Kidney (tissue), 14 donors: ENCODE measurements around the gene LMO1. TPM values are rescaled to one million over a fixed set of nuclear protein-coding genes. Genes with fewer than 3 reads are reported as not detected.

Experiments used
- DNase-seq, 5 donors: peaks; one replicate each; pipeline ENCODE4 v3.0.0-alpha.2; 2013 to 2020
- FAIRE-seq: peaks from 2 replicates; lab custom pipeline; 2012; peaks lifted over from hg19 to GRCh38; lab: Jason Lieb, UNC
- H3K27ac ChIP-seq, 2 donors: one replicate each; pipeline ENCODE4 v1.7.0; 2013; ENCODE audit warnings: low read depth in 2 of 2, low read length in 2 of 2, inconsistent platforms in 1 of 2
- H3K27me3 ChIP-seq: one replicate; pipeline ENCODE4 v1.7.1; 2013; ENCODE audit warnings: low read length, inconsistent platforms; ENCODE audit not compliant: control insufficient read depth, insufficient read depth
- H3K36me3 ChIP-seq, 3 donors: one replicate each; pipeline versions ENCODE4 v1.7.0 to v1.7.1; 2013; ENCODE audit warnings: low read length in 3 of 3, control low read depth in 1 of 3, inconsistent platforms in 1 of 3; ENCODE audit not compliant: insufficient read depth in 3 of 3, control insufficient read depth in 2 of 3
- H3K4me1 ChIP-seq, 3 donors: one replicate each; pipeline versions ENCODE4 v1.7.0 to v1.7.1; 2013; ENCODE audit warnings: low read length in 3 of 3, inconsistent platforms in 1 of 3, low read depth in 1 of 3; ENCODE audit not compliant: control insufficient read depth in 2 of 3, insufficient read depth in 2 of 3
- H3K4me3 ChIP-seq, 3 donors: one replicate each; pipeline versions ENCODE4 v1.7.0 to v1.8.1; 2013; ENCODE audit warnings: low read length in 3 of 3, control low read depth in 1 of 3, inconsistent platforms in 1 of 3
- H3K9ac ChIP-seq, 3 donors: one replicate each; pipeline versions ENCODE4 v1.7.0 to v1.7.1; 2013; ENCODE audit warnings: low read length in 3 of 3, control low read depth in 1 of 3, inconsistent platforms in 1 of 3
- H3K9me3 ChIP-seq, 3 donors: one replicate each; pipeline versions ENCODE4 v1.7.0 to v1.7.1; 2013; ENCODE audit warnings: low read length in 3 of 3, control low read depth in 1 of 3, inconsistent platforms in 1 of 3; ENCODE audit not compliant: control insufficient read depth in 2 of 3, insufficient read depth in 1 of 3
- CTCF ChIP-seq: IDR thresholded peaks from 3 replicates; pipeline ENCODE4 v1.5.1; 2012; ENCODE audit warnings: mild to moderate bottlenecking, moderate library complexity, borderline replicate concordance; ENCODE audit not compliant: insufficient read depth; ENCODE audit errors: extremely low read depth
- intact Hi-C: fragments of 100-400 bp; cut with DNase I; formaldehyde crosslinking; loops from one replicate; pipeline ENCODE4 v1.11.1; 2022
- polyA plus RNA-seq: library from polyadenylated mRNA; stranded (reverse); fragments of 350-450 nt; fragmentation: Illumina TruSeq; extraction: RNeasy Lipid Tissue Mini Kit (QIAGEN cat#74804); gene quantifications from one replicate; pipeline ENCODE4 v1.2.3, GENCODE V29; 2014; ENCODE audit warnings: low read depth, low replicate concordance; ENCODE audit not compliant: insufficient read depth
- total RNA-seq: library from RNA; stranded (reverse); fragmentation: NEBNext Ultra II Directional; extraction: Animal tissue kit (Norgen Biotek cat#: 25700); gene quantifications from one replicate; pipeline ENCODE4 v1.2.1, GENCODE V29; 2021
- donor health status: control.
- donor health status: control.
- donor health status: control.
- donor health status: control.
- donor health status: control.
- donor health status: DM: yes; HTN: yes; CAD: no.
- donor health status: Normal renal cell carcinoma (clear cell type).

LMO1 gene
- total and polyA plus RNA-seq, 2 donors from 2014 or later, result 0.95 TPM; not detected in 1

- Histone ChIP-seq H3K4me3 (no peak overlapping the region), H3K9ac (no peak overlapping the region), H3K4me1 (no peaks in the 10 kb centered on the region), H3K27me3 (no peaks in the 10 kb centered on the region), H3K36me3 (no peaks in the 10 kb centered on the region), H3K9me3 (no peaks in the 10 kb centered on the region), H3K27ac (no peak overlapping the region)
- peak in 1 of 5 donors; percentile 45 for DNase-seq
- intact Hi-C loops, result no loop called here
- FAIRE-seq, result no peak
- TF ChIP-seq CTCF, result no peak
These were observed 30.6 kb downstream of the LMO1 start for GRCh38 chr11:8232849-8233606.

GRCh38 chr11:8232414-8232813 lies 31.3 kb downstream of the LMO1 start:
- intact Hi-C loops, result no loop called here
- no peaks in the 10 kb centered on the region for H3K9me3 ChIP-seq
- H3K9ac ChIP-seq, result no peak overlapping the region
- H3K27me3 ChIP-seq, result no peaks in the 10 kb centered on the region
- no peaks in the 10 kb centered on the region for H3K4me1 ChIP-seq
- TF ChIP-seq CTCF, result no peak
- DNase-seq (peak in 2 of 5 donors; percentile 37 to 44), FAIRE-seq (no peak)
- H3K4me3 ChIP-seq, result no peak overlapping the region
- H3K27ac ChIP-seq, result no peak overlapping the region
- H3K36me3 ChIP-seq, result no peaks in the 10 kb centered on the region

GRCh38 chr11:8231979-8232378 lies 31.7 kb downstream of the LMO1 start:
- intact Hi-C loops, result no loop called here
- no peak overlapping the region for H3K4me3 ChIP-seq
- DNase-seq (peak in 1 of 5 donors; percentile 37), FAIRE-seq (no peak)
- H3K9me3 ChIP-seq, result no peaks in the 10 kb centered on the region
- H3K27ac ChIP-seq, result no peak overlapping the region
- no peak overlapping the region for H3K9ac ChIP-seq
- H3K36me3 ChIP-seq, result no peaks in the 10 kb centered on the region
- no peaks in the 10 kb centered on the region for H3K4me1 ChIP-seq
- H3K27me3 ChIP-seq, result no peaks in the 10 kb centered on the region
- no peak for TF ChIP-seq CTCF
